DMS114 treated with DMSO at 0.1 percent for 48 hours (cell line): ENCODE data around the gene PRM2.

Experiments used
- DNase-seq: peaks from one replicate; lab custom pipeline; 2025; ENCODE audit not compliant: unreplicated experiment; lab: John Stamatoyannopoulos, UW

Gene PRM2

DNA sequence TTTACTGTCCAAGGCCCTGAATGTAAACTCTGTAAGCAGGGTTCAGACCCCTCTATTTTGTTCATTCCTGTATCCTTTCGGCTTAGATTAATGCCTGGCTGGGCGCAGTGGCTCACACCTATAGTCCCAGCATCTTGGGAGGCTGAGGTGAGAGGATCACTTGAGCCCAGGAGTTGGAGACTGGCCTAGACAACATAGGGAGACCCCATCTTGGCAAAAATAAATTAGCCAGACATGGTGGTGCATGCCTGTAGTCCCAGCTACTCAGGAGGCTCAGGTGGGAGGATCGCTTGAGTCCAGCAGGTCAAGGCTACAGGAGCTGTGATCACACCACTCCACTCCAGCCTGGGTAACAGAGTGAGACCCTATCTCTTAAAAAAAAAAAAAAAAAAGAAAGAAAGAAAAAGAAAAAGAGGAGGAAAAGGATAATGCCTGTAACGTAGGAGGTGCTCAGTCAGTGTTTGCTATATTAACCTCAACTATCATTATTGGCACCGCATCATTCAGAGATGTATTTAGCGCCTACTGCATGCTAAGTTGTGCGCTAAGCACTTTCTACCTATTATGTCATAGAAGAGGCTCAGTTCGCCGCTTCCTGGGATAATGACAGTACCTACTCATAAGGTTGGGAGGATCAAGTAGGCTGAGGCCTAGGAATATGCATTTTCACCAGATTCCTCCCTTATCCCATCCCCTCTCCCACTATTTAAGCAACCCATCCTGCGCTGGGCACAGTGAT is 25.3 kb downstream of the PRM2 start:
- DNase-seq = no peak

DNA sequence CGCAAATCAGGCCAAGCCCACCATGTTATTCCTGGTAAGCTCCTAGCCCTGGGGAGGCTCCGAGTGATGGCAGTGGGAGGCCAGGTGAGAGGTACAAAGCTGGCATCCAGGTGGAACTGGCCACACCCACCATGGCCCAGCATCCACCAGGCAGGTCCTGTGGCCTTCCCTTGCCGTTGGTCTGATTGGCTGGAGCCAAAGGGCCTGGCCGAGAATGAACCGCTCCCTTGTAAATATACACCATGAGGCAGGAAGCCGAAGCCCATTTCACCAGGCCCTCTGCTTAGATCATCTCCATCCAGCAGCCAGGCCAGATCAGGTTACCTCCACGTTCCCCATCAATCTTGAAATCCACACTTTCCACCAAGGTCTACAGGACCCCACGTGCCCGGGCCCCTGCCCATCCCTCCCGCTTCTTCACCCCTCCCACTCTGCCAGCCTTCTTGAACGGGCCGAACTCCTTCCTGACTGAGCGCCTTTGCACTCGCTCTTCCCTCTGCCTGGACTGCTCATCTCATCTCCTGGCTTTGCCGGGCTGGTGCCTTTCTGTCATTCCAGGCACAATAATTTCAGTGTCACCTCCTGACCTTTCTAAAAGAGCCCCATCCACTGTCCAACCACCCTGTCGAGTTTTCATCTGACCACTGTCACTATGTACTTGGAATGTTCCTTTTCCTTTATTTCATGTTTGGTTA is 26.0 kb downstream of the PRM2 start:
- DNase-seq = no peak

DNA sequence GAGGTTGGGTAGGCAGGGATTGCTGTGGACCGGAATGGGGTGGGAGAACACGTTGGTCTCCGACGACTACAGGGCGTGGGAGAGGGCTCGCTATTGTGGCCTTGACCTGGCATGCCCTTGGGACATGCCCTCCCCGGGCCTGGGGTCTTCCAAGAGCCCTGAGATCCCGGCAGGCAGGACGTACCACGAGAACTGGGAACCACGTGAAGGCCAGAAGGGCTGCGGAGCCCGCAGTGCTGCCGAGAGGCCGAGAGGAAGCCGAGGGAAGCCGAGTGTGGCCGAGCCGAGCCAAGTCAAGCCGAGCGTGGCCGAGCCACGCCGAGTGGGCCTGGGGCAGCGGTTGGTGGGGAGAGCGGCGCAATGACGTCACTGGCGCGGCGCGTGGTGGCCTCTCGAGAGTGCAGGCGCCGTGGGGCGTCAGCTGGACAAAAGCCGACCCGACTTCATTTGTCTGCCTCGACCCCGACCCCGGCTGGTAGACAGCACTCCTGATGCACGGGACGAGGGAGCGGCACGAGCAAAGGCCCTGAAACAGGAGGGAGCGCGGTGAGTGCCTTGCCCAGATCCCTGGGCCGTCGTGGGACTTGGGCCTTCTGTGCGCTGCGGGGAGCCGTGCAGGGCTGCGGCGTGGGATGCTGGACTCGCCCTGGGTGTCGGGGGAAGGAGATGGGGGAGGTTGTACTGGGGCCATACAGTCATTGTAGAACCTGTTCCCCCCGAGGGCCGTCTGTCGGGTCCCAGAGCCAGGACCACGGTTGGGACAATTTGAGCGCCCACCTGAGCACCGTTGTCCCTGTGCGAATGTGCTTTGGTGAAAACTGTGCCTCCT is 26.8 kb downstream of the PRM2 start:
- DNase-seq = no peak

DNA sequence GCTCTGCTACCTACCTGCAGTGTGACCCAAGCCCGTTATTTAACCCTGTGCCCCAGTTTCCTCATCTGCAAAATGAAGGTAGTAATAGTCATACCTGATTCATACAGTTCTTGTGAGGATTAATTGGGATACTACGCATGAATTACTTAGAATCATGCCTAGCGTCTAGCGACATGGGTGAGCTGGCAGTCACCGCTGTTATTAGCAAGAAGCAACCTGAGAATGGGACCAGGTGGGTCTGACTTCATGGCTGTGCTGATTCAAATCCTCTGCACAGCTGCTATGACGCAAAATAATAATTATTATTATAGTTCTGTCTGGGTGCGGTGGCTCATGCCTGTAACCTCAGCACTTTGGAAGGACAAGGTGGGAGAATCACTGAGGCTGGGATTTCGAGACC is 28.1 kb downstream of the PRM2 start:
- no peak for DNase-seq

DNA sequence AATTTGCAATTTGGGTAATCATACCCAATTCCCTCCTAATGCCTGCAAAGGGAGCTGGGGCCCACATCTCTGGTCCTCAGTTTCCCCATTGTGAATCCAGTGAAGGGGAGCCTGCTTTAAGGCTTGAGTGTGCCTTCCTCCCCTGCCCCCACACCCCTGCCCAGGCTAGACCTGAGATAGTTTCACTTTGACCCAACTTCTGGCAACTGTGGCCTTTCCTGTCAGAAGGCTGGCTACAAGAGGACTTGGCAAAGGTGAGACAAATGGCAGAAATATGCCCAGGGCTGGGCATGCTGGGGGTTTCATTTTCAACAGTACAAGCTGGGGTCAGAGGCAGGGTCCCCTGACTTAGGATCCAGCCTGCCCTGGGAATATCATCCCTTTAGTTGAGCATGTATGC is 30.3 kb downstream of the PRM2 start:
- no peak for DNase-seq

DNA sequence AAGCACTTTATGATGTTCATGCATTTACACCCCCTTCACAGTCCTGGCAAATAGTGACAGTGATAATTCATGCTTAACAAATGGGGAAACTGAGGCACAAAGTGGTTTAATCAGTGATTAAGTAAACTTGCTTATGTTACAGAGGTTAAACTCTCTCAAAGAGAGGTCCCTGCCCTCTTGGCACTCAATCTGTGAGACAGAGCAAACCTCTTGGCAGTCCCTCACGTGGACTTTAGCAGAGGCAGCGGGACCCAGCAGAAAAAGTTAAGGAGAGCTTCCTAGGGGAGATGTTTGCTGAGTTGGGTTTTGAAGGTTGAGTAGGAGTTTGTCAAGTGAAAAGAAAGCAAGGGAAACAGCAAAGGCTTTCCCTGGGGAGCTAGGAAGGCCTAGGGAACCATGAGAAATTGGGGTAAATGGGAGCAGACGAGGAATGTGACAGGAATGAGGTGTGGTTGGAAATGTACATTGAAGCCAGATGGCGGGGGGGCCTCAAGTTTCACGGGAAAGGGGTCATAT is 31.0 kb downstream of the PRM2 start:
- DNase-seq = no peak

DNA sequence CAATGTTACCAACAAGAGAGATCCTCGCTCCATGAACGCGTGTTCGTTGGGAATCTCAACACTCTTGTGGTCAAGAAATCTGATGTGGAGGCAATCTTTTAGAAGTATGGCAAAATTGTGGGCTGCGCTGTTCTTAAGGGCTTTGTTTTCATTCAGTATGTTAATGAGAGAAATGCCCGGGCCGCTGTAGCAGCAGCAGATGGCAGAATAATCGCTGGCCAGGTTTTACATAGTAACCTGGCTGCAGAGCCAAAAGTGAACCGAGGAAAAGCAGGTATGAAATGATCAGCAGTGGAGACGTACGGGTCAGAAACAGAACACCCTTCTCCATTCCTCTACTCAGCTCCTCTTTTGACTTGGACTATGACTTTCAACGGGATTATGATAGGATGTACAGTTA is 33.6 kb downstream of the PRM2 start:
- DNase-seq = no peak

DNA sequence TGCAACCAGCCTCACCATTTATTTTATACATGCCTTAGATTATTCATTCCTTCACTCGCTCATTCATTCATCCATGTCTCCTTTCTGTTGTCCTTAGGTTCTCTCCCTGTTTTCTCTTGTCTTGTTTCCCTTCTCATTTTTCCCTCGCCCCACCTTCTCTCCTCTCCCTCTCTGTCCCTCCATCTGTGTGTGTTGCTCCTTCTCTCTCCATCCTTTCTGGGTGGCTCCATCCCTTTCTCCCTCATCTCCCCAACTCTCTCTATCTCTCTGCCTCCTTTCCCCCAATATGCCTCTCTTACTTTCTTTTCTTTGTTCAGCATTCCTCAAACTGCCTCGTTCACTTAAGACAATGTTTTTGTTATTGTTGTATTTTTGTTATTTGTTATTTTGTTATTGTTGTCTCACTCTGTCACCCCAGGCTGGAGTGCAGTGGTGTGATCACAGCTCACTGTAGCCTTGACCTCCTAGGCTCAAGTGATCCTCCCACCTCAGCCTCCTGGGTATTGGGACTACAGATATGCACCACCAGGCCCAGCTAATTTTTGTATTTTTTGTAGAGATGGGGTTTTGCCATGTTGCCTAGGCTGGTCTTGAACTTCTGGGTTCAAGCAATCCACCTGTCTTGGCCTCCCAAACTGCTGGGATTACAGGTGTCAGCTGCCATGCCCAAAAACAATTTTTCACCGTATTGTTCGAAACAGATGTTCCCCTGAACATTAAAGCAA is 34.6 kb downstream of the PRM2 start:
- DNase-seq = no peak

DNA sequence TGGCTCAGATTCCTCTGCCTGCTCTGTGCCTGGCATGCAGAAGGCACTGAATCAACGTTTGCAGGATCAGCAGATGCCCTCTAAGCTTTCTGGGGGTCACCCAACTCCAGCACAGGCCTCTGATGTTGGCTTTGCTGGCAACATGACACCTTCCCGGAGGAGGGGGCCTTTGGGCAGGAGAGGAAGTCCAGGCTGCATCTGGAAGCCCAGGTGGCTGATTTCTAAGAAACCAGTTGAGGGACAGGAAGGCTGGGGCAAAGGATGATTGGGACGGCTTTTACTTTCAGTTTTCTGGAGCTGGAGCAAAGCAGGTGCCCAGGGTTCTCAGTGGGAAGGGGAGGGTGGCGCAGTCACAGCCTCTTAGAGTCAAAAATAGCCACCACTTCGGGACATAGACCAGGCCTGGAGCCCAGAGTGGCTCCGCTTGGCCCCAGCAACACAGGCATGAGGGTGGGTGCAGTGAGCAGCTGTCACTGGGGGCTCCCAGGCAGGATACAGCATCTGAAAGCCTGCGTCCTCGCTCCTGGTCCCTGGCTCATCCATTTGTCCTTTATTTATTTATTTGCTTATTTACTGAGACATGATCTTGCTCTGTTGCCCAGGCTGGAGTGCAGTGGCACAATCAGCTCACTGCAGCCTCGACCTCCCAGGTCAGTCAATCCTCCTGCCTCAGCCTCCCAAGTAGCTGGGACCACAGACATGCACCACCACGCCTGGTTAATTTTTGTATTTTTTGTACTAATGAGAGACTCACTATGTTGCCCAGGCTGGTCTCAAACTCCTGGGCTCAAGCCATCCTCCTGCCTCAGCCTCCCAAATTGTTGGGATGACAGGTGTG is 35.4 kb downstream of the PRM2 start:
- DNase-seq = no peak

DNA sequence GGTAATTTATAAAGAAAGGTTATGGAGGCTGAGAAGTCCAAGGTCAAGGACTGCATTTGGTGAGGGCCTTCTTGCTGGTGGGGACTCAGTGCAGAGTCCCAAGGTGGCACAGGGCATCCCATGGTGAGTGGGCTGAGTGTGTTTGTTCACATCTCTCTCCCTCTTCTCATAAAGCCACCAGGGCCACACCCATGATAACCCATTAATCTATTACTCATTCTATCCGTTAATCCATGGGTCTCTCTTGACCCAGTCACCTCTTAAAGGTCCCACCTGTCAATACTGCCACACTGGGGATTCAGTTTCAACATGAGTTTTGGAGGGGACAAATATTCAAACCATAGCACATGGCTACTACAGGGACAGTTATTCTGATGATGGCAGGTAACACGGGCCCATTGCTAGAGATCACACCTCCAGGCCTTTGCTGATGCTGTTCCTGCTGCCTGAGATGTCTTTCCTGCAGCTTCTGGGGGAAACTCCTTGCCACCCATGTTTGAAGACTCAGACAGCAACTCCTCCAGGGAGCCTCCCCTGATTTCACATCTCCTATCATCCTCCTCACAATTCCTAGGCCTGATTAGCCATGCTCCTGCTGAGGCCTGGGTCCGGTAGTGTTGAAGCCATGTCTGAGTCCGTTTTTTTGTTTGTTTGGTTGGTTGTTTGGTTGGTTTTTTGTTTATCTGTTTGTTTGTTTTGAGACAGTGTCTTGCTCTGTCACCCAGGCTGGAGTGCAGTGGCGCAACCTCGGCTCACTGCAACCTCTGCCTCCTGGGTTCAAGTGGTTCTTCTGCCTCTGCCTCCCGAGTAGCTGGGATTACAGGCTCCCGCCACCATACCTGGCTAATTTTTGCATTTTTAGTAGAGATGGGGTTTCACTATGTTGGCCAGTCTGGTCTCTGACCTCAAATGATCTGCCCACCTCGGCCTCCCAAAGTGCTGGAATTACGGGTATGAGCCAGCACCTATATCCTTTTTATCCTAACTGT is 36.3 kb downstream of the PRM2 start:
- DNase-seq = no peak

DNA sequence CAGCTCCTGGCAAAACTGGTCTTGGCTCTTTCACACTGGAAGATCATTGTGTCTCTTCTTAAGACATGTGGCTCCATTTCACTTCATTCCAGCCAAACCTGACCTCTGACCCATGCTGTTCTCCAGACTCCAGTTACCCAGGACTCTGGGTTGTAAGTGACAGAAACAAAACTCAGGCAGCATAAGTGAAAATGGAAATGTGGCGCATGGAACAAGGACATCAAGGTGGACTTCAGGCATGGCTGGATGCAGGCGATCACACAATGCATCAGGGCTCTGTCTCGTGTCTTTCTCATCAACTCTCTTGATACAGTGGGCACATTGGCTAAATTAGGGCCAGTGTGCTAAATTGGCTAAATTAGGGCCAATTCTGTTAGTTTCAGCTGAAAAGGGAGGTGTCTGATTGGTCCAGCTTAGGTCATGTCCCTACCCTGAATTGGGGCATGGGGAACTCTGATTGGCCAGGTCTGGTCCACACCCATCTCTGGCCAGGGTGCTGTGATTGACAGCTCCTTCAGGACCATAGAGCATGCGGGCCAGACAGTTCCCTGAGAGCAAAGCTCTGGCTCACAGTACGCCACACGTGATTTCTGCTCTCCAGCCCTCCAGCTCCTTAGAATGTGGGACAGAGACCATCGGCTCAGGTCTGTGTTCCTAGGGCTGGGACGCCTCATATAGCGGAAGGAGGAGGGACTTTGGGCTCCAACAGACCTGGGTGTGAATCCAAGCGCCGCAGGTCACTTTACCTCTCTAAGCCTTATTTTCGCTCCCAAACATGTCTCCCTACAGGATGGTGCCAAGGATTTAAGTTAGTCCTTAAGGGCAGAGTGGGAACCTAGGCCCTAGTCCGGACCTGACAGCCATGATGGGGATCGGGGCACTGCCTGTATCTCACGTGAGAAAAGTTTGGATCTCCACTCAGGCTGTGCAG is 37.7 kb downstream of the PRM2 start:
- DNase-seq = no peak

DNA sequence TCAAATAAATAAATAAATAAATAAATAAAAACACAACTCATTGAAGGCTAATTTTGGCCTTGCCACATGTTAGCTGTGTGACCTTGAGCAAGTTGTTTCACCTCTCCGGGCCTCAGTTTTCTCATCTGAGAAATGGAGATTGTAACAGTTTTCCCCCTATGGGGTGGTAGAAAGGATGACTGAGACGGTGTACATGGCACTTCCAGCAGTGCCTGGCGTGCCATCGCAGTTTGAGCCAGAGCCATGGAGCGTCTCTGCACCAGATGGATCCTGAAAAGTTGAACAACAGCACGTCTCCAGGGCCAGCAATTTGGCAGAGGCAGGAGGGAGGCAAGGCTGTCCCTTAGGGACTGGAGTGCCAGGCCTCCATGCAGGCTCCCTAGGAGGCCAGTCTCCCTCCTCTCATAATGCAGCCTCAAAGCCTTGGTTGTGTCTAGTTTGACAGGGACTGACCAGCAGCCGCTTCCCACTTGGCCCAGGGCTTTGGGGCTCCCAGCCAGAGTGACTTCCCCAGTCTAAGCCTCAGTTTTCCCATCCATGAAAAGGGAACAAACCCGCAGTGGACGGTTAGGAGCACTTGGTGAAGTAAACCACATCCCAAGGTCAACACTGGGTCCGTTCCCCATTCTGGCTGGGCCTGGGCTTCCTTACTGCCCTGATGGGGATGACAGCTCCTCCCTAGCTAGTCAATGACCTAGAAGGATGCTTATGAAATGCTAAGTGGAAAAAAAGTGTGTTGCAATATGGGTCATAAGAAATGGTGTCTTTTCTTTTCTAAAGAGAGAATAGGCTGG is 39.6 kb downstream of the PRM2 start:
- no peak for DNase-seq

DNA sequence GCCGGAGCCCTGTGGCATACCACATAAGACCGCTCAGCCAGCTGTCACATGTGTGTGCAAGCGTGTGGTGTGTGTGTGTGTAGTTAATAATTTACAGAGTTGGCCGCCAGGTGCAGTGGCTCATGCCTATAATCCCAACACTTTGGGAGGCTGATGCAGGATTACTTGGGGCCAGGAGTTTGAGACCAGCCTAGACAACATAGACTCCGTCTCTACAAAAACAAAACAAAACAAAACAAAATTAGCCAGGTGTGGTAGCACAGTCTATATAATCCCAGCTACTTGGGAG is 40.6 kb downstream of the PRM2 start:
- no peak for DNase-seq

DNA sequence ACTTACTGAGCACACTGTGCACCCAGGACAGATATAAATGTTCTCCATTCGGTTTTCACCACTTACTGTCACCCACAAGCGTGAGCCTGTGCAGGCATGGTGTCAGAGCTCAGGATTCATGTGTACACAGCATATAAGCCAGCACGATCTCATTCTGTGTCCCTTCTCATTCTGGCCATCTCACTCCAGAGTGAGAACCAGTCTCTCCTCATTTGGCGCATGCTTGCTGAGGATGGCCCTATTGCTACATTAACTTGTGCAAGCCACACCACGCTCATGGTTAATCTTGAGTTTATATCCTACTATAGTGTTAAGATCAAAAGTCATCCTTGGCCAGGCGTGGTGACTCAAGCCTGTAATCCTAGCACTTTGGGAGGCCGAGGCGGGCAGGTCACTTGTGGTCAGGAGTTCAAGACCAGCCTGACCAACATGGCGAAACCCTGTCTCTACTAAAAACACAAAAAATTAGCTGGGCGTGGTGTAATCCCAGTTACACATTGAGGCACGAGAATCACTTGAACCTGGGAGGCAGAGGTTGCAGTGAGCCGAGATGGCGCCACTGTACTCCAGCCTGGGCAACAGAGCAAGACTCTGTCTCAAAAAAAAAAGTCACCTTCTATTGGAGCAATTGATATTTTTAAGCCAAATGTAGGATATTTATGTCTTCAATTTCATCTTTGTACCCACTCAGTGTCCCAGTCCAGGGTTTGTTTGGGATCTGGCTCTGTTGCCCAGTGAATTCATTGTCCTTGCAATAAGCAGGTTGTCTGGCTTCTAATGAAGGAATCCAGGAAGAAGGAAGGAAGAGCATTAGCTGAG is 41.2 kb downstream of the PRM2 start:
- DNase-seq = no peak

DNA sequence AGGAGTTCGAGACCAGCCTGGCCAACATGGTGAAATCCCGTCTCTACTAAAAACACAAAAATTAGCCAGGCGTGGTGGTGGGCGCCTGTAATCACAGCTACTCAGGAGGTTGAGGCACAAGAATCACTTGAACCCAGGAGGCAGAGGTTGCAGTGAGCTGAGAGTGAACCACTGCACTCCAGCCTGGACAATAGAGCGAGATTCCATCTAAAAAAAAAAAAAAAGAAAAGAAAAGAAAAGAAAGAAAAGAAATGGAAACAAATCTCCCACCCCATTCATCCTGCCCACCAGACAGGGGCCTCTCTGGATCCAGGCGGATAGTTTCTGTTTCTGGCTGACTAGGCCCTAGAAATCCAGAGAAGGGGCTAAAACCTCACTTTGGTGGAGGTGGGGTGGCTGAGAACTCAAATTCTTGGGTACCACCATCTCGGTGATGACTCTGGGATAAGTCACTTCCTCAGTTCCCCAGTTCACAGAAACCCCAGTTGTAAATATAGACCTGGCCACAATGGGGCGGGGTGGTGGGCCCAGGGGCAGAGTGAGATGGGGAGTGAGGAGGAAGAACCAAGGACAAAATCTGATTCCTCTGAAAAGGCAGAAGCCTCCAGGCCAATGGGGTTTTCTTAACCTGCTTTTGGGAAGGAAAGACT is 42.4 kb downstream of the PRM2 start:
- no peak for DNase-seq
